ENCODE results near the gene TOP3B.

Gene TOP3B

DNA sequence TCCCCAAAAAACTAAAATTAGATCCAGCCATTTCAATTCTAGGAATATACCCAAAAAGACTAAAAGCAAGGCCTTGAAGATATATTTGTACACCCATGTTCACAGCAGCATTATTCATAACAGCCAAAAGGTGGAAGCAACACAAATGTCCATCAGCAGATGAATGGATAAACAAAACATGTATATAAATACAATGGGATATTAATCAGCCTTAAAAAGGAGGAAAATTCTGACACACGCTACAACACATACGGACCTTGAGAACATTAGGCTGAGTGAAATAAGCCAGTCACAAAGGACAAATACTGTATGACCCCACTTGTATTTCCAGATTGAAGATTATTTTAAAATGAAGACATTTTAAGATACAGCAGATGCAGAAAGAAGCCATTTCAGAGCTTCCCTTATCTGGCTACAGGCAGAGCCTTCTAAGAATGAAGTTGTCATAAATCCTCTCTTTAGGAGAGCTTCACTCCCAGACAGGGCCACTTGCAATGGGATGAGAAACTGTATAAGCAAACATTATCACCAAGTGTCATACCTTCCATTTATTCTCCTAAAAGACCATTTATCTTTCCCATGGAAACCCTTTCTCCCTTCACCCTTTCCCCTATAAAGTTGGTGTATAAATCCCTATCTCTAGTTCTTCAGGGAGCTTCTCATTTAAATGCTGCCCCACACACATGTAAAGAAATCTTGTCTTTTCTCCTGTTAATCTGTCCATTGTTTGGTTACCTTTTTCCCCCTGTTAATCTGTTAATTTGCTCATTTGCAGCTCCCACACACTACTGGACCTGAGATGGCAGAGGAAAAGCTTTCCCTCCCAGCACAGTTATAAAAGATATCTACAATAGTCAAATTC is 19.3 kb upstream of the TOP3B start:
- Histone ChIP-seq H3K27me3 (replicated peaks) (peaks cover 22% of the 10 kb centered on the region), H3K27ac (peak overlapping the region; percentile 12), H3K4me3 (ENCODE audit: low read depth, low read length) (no peak overlapping the region), H3K36me3 (replicated peaks) (no peaks in the 10 kb centered on the region)
- no peak for TF ChIP-seq CTCF (IDR thresholded peaks at IDR 0.05; ENCODE audit: low read depth, low read length, missing control alignments)
- no peak for DNase-seq
- in situ Hi-C loops (cut with HindIII; ENCODE audit: low pct_ligation_motif_present, low sequenced_read_pairs), result no loop called here

DNA sequence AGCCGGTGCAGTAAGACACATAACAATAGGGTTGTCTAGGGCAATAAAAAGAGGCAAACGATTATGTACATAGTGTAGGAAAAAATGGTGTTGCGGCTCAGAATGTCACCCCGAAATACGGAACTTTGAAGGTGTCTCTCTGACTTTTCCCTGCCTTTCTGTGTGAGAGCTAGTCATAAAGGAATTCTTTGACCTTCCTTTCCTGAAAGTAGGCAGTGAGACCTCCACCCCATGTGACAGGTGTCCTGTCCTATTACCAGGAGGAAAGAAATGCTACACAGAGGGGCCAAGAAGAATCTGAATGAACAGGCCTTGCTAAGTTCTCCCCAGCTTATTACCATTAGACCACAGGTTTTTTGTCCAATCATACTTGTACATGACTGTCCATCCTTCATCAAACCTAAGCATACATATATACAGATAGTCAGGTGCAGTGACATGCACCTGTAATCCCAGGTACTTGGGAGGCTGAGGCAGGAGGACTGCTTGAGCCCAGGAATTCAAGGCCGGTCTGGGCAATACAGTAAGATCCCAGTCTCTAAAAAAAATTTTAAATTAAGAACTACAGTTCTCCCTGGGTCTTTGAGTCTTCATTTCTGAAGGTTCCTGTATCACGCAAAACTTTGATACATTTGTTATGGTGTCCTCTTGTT is 16.1 kb upstream of the TOP3B start:
- TF ChIP-seq CTCF (IDR thresholded peaks at IDR 0.05; ENCODE audit: low read depth, low read length, missing control alignments), result no peak
- in situ Hi-C loops (cut with HindIII; ENCODE audit: low pct_ligation_motif_present, low sequenced_read_pairs), result no loop called here
- no peaks in the 10 kb centered on the region for H3K36me3 ChIP-seq (replicated peaks)
- H3K27ac ChIP-seq, result no peak overlapping the region
- no peak overlapping the region for H3K4me3 ChIP-seq (ENCODE audit: low read depth, low read length)
- DNase-seq, result no peak
- H3K27me3 ChIP-seq (replicated peaks), result peaks cover 18% of the 10 kb centered on the region

DNA sequence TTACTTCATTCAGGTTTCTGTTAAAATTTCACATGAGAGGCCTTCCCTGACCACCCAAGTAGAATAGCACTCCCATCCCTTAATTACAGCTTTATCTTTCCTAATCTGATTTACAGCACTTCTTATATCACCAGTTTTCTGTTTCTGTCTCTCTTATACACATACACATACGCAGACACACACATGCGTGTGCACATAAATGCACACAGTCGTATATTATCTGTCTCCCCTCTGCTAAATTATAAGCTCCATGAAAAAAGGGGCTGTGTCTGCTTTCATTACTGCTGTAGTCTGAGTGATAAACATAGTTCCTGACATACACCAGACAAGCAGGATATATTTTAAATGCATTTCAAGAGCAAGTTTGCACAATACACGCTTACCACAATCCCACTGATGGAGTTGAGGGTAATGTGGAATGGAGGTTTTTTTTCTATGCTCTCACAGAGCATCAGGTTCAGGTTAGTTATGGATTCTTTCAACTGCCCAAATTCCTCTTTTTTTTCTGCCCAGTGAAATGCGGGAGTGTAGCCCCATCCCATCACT is 13.7 kb upstream of the TOP3B start:
- Histone ChIP-seq H3K27ac (no peak overlapping the region), H3K27me3 (replicated peaks) (peaks cover 20% of the 10 kb centered on the region), H3K36me3 (replicated peaks) (no peaks in the 10 kb centered on the region), H3K4me3 (ENCODE audit: low read depth, low read length) (no peak overlapping the region)
- no peak for DNase-seq
- no peak for TF ChIP-seq CTCF (IDR thresholded peaks at IDR 0.05; ENCODE audit: low read depth, low read length, missing control alignments)
- in situ Hi-C loops (cut with HindIII; ENCODE audit: low pct_ligation_motif_present, low sequenced_read_pairs), result no loop called here

GRCh38 chr22:21995660-21996059 is 13.1 kb upstream of the TOP3B start:
- no peak for DNase-seq
- in situ Hi-C loops (cut with HindIII; ENCODE audit: low pct_ligation_motif_present, low sequenced_read_pairs), result no loop called here
- Histone ChIP-seq H3K27me3 (replicated peaks) (peaks cover 19% of the 10 kb centered on the region), H3K27ac (no peak overlapping the region), H3K36me3 (replicated peaks) (no peaks in the 10 kb centered on the region), H3K4me3 (ENCODE audit: low read depth, low read length) (no peak overlapping the region)
- TF ChIP-seq CTCF (IDR thresholded peaks at IDR 0.05; ENCODE audit: low read depth, low read length, missing control alignments), result no peak

GRCh38 chr22:21994881-21995444 is 12.4 kb upstream of the TOP3B start:
- in situ Hi-C loops (cut with HindIII; ENCODE audit: low pct_ligation_motif_present, low sequenced_read_pairs), result no loop called here
- TF ChIP-seq CTCF (IDR thresholded peaks at IDR 0.05; ENCODE audit: low read depth, low read length, missing control alignments), result no peak
- H3K27ac ChIP-seq, result no peak overlapping the region
- no peaks in the 10 kb centered on the region for H3K36me3 ChIP-seq (replicated peaks)
- H3K27me3 ChIP-seq (replicated peaks), result peaks cover 23% of the 10 kb centered on the region
- no peak for DNase-seq
- no peak overlapping the region for H3K4me3 ChIP-seq (ENCODE audit: low read depth, low read length)
